Tibial nerve (tissue), 4 donors: ENCODE data around the gene ZIM2.

Experiments used
- EP300 ChIP-seq, 2 donors: sonication (generic); formaldehyde crosslinking; IDR thresholded peaks; one replicate each; pipeline ENCODE4 v1.6.1; 2017; ENCODE audit warnings: antibody characterized with exemption in 2 of 2, mild to moderate bottlenecking in 1 of 2
- POLR2A ChIP-seq, 2 donors: fragments of 450-650 bp; IDR thresholded peaks; one replicate each; pipeline ENCODE4 v1.6.1; 2017; ENCODE audit warnings: antibody characterized with exemption in 2 of 2, mild to moderate bottlenecking in 2 of 2, moderate library complexity in 2 of 2
- TF ChIP-seq, protein P1 (sequence below), 5 experiments: fragments of 200-600 bp in 3 of 5; fragments of 450-650 bp in 2 of 5; sonication (generic) in 3 of 5; IDR thresholded peaks; one replicate each; pipeline ENCODE4 v1.5.1; 2016 to 2019; ENCODE audit warnings: antibody characterized with exemption in 5 of 5, mild to moderate bottlenecking in 3 of 5, moderate library complexity in 2 of 5

DNA sequence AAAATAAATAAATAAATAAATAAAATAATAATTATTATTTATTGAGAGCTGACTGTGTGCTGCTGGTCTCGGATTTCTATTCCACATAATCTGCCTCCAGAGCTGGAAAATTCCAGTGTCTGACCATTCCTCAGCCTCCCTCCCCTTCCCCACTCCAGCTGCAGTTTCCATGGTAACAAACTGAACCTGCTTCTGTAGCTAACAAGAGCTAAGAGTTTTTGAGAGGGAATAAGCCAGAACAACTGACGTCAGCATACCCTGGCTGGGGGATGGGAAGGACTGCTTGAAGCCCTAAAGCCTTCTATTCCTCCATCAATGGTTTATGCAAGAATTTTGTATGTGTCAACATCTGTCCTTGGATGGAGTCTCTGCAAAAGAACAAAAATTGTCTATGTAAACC is 26.0 kb upstream of the ZIM2 start:
- TF ChIP-seq POLR2A (IDR thresholded peaks at IDR 0.05) = no peak
- TF ChIP-seq, protein P1, sequence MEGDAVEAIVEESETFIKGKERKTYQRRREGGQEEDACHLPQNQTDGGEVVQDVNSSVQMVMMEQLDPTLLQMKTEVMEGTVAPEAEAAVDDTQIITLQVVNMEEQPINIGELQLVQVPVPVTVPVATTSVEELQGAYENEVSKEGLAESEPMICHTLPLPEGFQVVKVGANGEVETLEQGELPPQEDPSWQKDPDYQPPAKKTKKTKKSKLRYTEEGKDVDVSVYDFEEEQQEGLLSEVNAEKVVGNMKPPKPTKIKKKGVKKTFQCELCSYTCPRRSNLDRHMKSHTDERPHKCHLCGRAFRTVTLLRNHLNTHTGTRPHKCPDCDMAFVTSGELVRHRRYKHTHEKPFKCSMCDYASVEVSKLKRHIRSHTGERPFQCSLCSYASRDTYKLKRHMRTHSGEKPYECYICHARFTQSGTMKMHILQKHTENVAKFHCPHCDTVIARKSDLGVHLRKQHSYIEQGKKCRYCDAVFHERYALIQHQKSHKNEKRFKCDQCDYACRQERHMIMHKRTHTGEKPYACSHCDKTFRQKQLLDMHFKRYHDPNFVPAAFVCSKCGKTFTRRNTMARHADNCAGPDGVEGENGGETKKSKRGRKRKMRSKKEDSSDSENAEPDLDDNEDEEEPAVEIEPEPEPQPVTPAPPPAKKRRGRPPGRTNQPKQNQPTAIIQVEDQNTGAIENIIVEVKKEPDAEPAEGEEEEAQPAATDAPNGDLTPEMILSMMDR (IDR thresholded peaks at IDR 0.05) = no peak
- no peak for TF ChIP-seq EP300 (IDR thresholded peaks at IDR 0.05)
